Upper lobe of left lung (tissue), 4 donors: ENCODE results near the gene SRD5A1.

Experiments used
- CTCF ChIP-seq, 6 experiments: fragments of 450-650 bp in 4 of 6; fragments of 200-600 bp in 2 of 6; sonication (generic) in 2 of 6; IDR thresholded peaks; one replicate each; pipeline ENCODE4 v1.5.1; 2016 to 2019; ENCODE audit warnings: antibody characterized with exemption in 6 of 6
- EP300 ChIP-seq, 4 donors: sonication (generic); formaldehyde crosslinking; IDR thresholded peaks; one replicate each; pipeline ENCODE4 v1.5.1; 2017; ENCODE audit warnings: antibody characterized with exemption in 4 of 4, control low read depth in 2 of 4
- POLR2A ChIP-seq, 4 donors: fragments of 450-650 bp; IDR thresholded peaks; one replicate each; pipeline ENCODE4 v1.5.1; 2016 to 2017; ENCODE audit warnings: antibody characterized with exemption in 4 of 4, mild to moderate bottlenecking in 2 of 4
- POLR2AphosphoS5 ChIP-seq, 2 donors: sonication (generic); formaldehyde crosslinking; IDR thresholded peaks; one replicate each; pipeline ENCODE4 v1.5.1; 2017; ENCODE audit warnings: antibody characterized with exemption in 2 of 2

- no peak for TF ChIP-seq POLR2A (IDR thresholded peaks at IDR 0.05)
- no peak for TF ChIP-seq CTCF (IDR thresholded peaks at IDR 0.05)
- no peak for TF ChIP-seq EP300 (IDR thresholded peaks at IDR 0.05)
- TF ChIP-seq POLR2AphosphoS5 (IDR thresholded peaks at IDR 0.05), result no peak
Measured at GRCh38 chr5:6723816-6724300, 90.6 kb downstream of the SRD5A1 start.
